Neutrophil (primary cell): ENCODE data around the gene ALPI.

ENCODE experiments used
- H3K27ac ChIP-seq: fragments of 200-600 bp; sonication (generic); 2 replicates; pipeline ENCODE4 v1.5.1; 2016; ENCODE audit warnings: mild to moderate bottlenecking, moderate library complexity
- H3K27me3 ChIP-seq: fragments of 200-600 bp; sonication (generic); 2 replicates; pipeline ENCODE4 v1.6.0; 2016; ENCODE audit warnings: mild to moderate bottlenecking
- H3K36me3 ChIP-seq: fragments of 200-600 bp; sonication (generic); 2 replicates; pipeline ENCODE4 v1.5.1; 2017
- H3K4me1 ChIP-seq, 2 experiments: fragments of 200-600 bp in 1 of 2; sonication (generic) in 1 of 2; 1 replicate in 1 of 2; 2 replicates in 1 of 2; pipeline versions ENCODE4 v1.5.1 to v1.6.1; 2013 to 2016; ENCODE audit warnings: low read depth in 1 of 2, low read length in 1 of 2, mild to moderate bottlenecking in 1 of 2, moderate library complexity in 1 of 2; ENCODE audit not compliant: control insufficient read depth in 1 of 2, insufficient read depth in 1 of 2
- H3K4me3 ChIP-seq, 2 experiments: fragments of 200-600 bp in 1 of 2; sonication (generic) in 1 of 2; 1 replicate in 1 of 2; 2 replicates in 1 of 2; pipeline ENCODE4 v1.5.1; 2013 to 2016; ENCODE audit warnings: low read depth in 1 of 2, low read length in 1 of 2, mild to moderate bottlenecking in 1 of 2, moderate library complexity in 1 of 2
- H3K9me3 ChIP-seq: fragments of 200-600 bp; sonication (generic); 2 replicates; pipeline ENCODE4 v1.5.1; 2016
- TF ChIP-seq, protein P1 (sequence below): fragments of 200-600 bp; sonication (generic); IDR thresholded peaks from 2 replicates; pipeline ENCODE4 v1.5.1; 2016; ENCODE audit warnings: antibody characterized with exemption

Gene ALPI

DNA sequence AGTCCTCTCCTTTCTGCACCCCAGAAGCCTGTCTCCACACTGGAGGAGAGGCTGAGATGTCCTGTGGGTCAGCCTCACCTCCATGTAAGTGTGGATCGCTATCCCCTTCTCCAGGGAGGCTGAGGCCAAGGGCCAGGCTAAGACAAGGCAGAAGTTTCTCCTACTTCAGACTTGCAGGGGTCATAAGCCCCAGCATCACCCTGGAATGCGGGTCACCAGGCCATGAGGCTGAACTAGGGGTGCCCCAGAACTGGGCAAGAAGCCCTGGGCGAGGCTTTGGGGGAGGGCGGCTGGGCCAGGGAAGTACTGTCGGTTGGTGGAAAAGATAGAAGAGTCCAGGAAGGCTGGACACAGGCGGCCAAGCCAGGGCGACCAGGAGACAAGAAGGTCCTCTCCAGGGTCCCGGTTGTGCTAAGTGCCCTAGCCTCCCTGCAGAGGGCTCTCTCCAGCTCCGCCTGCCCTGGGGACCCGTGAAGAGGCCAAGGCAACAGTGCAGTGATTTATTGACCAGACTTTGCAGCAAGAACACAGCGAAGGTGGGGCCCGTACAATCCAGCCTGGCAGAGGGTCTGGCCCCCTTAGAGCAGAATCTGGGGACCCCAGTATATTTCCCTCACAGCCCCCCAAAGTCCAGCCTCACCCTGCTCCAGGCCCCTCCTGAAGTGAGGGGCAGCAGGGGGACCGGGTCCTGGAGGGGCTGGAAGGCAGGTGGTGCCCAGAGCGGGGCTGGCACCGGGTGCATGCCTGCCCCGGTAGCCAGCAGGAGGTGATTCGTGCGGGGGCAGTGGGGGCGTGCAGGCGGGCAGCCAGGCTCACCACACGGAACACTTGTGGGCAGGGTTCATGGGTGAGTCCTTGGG is 23.6 kb downstream of the ALPI start:
- TF ChIP-seq, protein P1, sequence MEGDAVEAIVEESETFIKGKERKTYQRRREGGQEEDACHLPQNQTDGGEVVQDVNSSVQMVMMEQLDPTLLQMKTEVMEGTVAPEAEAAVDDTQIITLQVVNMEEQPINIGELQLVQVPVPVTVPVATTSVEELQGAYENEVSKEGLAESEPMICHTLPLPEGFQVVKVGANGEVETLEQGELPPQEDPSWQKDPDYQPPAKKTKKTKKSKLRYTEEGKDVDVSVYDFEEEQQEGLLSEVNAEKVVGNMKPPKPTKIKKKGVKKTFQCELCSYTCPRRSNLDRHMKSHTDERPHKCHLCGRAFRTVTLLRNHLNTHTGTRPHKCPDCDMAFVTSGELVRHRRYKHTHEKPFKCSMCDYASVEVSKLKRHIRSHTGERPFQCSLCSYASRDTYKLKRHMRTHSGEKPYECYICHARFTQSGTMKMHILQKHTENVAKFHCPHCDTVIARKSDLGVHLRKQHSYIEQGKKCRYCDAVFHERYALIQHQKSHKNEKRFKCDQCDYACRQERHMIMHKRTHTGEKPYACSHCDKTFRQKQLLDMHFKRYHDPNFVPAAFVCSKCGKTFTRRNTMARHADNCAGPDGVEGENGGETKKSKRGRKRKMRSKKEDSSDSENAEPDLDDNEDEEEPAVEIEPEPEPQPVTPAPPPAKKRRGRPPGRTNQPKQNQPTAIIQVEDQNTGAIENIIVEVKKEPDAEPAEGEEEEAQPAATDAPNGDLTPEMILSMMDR, result no peak
- Histone ChIP-seq H3K27me3 (peaks cover 23% of the 10 kb centered on the region), H3K4me1 (no peaks in the 10 kb centered on the region), H3K9me3 (no peaks in the 10 kb centered on the region), H3K36me3 (no peaks in the 10 kb centered on the region), H3K4me3 (no peak overlapping the region), H3K27ac (no peak overlapping the region)

DNA sequence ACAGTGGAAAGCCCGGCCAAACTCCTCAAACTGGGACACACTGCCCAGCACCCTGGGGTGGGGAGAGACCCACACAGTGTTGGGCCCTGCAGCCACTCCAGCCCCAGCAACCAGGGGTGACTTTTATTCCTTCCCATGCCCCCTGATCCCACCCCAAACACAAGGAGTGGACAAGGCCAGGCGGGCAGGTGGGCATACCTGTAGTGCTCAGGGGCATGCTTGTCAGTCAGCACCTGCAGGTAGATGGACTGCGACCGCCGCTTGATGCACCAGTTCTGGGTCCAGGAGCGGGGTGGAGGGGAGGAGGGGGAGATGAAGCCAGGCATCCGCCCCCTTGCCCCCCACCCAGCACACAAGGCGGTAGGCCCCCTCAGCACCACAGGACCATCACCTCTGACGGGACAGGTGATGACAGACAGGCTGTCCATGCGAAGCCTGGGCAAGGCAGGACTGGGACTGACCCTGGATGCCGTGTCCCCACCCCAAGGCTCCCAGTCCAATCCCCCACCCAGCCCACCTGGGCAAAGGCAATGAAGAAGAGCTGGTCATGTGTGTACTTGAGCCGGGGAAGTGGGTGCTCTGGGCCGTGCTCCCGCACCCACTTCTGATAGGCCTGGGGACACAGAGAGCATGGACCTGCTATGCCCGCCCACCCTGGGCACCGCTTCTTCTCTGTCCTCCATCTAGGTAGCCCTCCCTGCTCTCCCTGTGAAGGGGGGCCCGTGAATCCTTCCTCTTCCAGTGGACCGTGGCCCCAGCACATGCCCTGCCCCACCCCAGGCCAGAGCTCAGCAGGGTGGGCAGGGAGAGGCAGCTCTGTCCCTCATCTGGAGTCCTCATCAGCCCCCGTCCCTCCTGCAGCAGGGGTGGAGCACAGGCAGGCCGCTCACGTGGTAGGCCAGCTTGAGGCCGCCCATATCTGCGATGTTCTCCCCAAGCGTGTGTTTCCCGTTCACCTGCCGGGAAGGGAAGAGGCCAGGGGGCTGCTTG is 24.5 kb downstream of the ALPI start:
- Histone ChIP-seq H3K27me3 (peaks cover 31% of the 10 kb centered on the region), H3K4me1 (no peaks in the 10 kb centered on the region), H3K4me3 (no peak overlapping the region), H3K36me3 (no peaks in the 10 kb centered on the region), H3K27ac (no peak overlapping the region), H3K9me3 (no peaks in the 10 kb centered on the region)
- TF ChIP-seq, protein P1, result no peak

DNA sequence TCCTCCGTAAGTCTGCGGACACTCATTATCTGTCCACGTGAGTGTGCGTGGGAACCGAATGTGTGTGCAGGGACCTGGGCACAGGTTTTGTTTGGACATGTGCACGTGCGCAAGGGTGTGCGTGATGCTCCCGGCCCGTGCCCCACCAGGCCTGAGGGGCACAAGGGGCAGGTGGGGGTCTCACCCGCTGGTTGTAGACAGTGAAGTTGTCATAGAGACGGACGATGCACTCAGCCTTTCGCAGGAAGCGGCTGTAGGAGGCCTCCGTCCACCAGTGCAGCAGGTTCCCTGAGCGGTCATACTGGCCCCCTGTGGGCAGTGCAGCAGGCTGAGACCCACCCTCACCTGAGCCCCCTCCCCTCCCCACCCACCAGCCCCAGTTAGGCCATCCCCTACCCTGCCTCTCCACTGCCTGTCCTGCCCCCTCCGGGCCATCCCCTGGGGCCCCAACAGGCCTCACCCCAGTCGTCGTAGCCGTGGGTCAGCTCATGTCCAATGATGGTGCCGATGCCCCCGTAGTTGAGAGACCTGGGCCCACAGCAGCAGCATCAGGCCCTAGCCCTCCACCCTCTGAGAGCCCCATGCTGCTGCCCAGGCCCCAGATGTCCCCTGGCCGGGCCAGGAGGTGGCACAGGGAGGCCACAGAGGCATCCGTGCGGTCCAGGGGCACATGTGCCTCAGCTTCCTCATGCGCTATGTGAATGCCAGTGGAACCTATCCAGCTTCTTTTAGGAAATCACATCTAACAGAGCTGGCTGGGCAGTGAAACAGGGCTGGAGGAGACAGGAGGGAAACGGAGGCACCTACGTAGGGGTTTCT is 25.6 kb downstream of the ALPI start:
- no peak overlapping the region for H3K4me3 ChIP-seq
- H3K9me3 ChIP-seq, result no peaks in the 10 kb centered on the region
- H3K27me3 ChIP-seq, result peaks cover 42% of the 10 kb centered on the region
- H3K27ac ChIP-seq, result no peak overlapping the region
- H3K4me1 ChIP-seq, result no peaks in the 10 kb centered on the region
- TF ChIP-seq, protein P1, result no peak
- no peaks in the 10 kb centered on the region for H3K36me3 ChIP-seq

DNA sequence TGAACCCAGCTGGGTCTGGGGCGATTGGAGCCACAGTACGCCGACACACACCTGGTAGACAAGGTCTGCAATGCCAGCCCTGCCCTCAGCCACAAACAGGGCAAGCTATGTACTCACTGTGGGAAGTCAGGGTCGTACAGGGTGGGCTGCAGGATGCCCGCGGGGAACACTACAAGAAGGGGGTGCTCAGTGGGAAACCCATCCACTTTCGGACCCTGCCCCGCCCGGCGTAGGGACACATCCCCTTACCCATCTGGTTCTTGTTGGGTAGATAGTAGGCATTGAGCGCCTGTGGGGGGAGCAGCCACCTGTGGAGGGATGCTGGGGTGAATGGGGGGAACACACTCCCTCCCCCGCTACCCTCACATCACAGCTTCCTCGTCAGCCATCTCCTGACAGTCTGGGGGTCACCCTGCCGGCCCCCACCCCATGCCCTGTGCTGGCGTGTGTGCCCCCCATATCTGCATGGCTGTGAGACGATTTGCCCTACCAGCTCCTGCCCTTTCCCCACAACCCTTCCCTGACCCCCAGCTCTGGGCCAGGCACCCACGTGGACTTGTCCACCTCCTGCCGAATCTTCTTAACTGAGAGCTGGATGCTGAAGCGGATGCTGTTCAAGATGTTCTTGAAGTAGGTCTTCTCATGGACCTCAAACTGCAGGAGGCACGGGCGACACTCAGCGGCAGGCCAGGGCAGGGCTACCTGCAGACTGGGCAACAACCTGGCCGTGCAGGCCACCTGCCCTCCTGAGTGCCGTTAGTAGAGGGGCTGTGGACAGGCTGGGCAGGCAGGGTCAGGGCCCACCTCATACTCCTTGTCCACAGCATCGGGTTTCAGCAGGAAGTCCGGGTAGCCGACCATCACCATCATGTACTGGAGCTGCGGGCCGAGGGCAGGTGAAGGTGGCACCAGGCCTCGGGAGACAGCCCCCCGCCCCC is 26.6 kb downstream of the ALPI start:
- H3K36me3 ChIP-seq, result no peaks in the 10 kb centered on the region
- no peak overlapping the region for H3K27ac ChIP-seq
- TF ChIP-seq, protein P1, result no peak
- H3K4me3 ChIP-seq, result no peak overlapping the region
- no peaks in the 10 kb centered on the region for H3K9me3 ChIP-seq
- peaks cover 49% of the 10 kb centered on the region for H3K27me3 ChIP-seq
- H3K4me1 ChIP-seq, result peaks cover 0 to 4% of the 10 kb centered on the region in 2 experiments
